Mucosa of stomach (tissue), 1 donor: ENCODE measurements around the gene CKAP2L.

ENCODE experiments used
- H3K27me3 ChIP-seq: one replicate; pipeline ENCODE4 v1.7.0; 2013; ENCODE audit warnings: mild to moderate bottlenecking, low read length; ENCODE audit not compliant: control insufficient read depth, insufficient read depth
- H3K36me3 ChIP-seq: one replicate; pipeline ENCODE4 v1.7.0; 2013; ENCODE audit warnings: low read length; ENCODE audit not compliant: control insufficient read depth, insufficient read depth
- H3K4me1 ChIP-seq: one replicate; pipeline ENCODE4 v1.7.0; 2013; ENCODE audit warnings: mild to moderate bottlenecking, low read length; ENCODE audit not compliant: control insufficient read depth, insufficient read depth
- H3K4me3 ChIP-seq: one replicate; pipeline ENCODE4 v1.7.0; 2013; ENCODE audit warnings: low read length
- H3K9ac ChIP-seq: one replicate; pipeline ENCODE4 v1.7.0; 2013; ENCODE audit warnings: mild to moderate bottlenecking, low read length, moderate library complexity
- H3K9me3 ChIP-seq: one replicate; pipeline ENCODE4 v1.7.0; 2013; ENCODE audit warnings: mild to moderate bottlenecking, low read length, moderate library complexity; ENCODE audit not compliant: control insufficient read depth
- donor health status: Pancreatic carcinoma.

The CKAP2L gene

DNA sequence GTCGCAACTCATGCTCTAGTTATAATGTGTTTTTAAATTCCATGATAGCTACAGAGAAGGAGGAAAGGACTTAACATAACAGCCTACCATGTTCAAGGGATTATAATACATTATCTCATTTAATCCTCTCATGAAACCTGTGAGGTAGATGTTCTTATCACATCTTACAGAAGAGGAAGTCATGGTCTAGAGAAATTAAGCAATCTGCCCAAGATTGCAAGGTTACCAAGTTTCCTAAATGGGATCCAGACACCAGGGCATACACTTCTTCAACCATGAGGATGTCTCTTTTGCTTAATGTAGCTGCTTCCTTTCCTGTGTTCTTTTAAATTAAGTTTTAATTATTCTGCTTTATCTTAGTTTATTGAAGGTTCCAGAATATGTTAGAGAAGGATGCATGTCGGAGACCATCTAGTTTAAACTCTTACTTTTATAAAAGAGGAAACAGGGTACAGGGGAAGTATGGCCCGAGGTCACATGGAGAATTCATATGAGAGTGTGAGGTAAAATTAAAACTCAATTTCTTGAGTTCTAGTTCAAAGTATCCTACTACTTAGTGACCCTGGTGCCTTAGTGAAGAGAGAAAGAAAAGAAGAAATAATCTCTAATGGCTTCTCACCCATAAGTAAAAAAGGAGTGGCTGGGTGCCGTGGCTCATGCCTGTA is 23.5 kb upstream of the CKAP2L start:
- Histone ChIP-seq H3K4me1 (no peaks in the 10 kb centered on the region), H3K4me3 (no peak overlapping the region), H3K36me3 (no peaks in the 10 kb centered on the region), H3K9ac (no peak overlapping the region), H3K27me3 (no peaks in the 10 kb centered on the region), H3K9me3 (no peaks in the 10 kb centered on the region)

DNA sequence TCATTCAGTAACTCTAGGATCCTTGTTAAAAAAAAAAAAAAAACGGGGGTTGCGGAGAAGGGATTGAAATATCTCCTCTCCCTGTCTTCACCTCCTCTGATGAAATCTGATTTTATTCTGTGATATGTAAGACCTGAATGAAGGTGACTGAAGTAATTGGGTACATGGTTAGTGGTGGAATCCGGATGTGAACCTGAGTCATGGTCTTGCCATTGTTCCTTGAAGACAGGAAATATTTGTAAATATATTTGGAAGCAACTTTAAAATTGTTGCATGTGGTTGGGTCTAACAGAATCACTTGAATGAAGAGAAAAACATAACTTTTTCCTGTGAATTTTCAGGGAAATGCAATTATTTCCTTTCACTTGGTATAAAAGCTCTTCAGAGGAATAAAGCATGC is 22.9 kb upstream of the CKAP2L start:
- no peak overlapping the region for H3K4me3 ChIP-seq
- no peaks in the 10 kb centered on the region for H3K36me3 ChIP-seq
- no peaks in the 10 kb centered on the region for H3K4me1 ChIP-seq
- H3K9me3 ChIP-seq = no peaks in the 10 kb centered on the region
- H3K9ac ChIP-seq = no peak overlapping the region
- no peaks in the 10 kb centered on the region for H3K27me3 ChIP-seq

- Histone ChIP-seq H3K9me3 (no peaks in the 10 kb centered on the region), H3K36me3 (no peaks in the 10 kb centered on the region), H3K27me3 (no peaks in the 10 kb centered on the region), H3K4me1 (no peaks in the 10 kb centered on the region), H3K9ac (no peak within 1 kb of the TSS), H3K4me3 (no peak within 1 kb of the TSS)
These were observed 20.1 kb upstream of the CKAP2L start, which contains the start of gene IL1A for GRCh38 chr2:112784199-112785189. Gene IL1A (minus strand): TSS chr2:112784493. CDS start chr2:112783770, 723 bp downstream.

DNA sequence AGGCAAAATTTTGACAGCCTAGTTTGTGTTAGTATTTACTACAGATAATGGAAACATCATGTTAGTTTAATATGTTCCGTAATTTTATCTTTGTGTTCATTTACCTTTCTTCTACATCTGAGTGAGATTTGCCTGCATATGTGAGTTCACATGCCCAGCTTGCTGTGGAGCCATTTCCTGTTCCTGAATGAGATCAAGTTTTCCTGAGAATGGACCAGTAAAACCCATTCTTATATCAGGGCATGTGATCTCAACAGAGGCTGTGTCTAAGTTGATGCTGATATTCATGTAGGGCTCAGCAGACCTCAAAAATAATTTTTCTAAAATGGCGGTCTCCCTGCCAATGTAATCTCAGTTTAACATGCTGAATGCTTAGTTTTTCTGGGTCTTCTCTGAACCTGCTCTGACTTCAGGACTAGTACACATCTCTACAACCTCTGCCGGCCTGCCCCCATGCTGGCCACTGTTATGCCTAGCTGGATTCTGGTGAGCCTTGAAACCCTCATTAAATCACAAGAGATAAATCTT is 18.8 kb upstream of the CKAP2L start:
- no peak overlapping the region for H3K9ac ChIP-seq
- no peaks in the 10 kb centered on the region for H3K4me1 ChIP-seq
- H3K36me3 ChIP-seq = no peaks in the 10 kb centered on the region
- H3K4me3 ChIP-seq = no peak overlapping the region
- H3K27me3 ChIP-seq = no peaks in the 10 kb centered on the region
- no peaks in the 10 kb centered on the region for H3K9me3 ChIP-seq

GRCh38 chr2:112782234-112782799 is 17.9 kb upstream of the CKAP2L start:
- Histone ChIP-seq H3K36me3 (no peaks in the 10 kb centered on the region), H3K9me3 (no peaks in the 10 kb centered on the region), H3K9ac (no peak overlapping the region), H3K4me3 (no peak overlapping the region), H3K27me3 (no peaks in the 10 kb centered on the region), H3K4me1 (no peaks in the 10 kb centered on the region)

GRCh38 chr2:112779598-112779997 is 15.2 kb upstream of the CKAP2L start:
- Histone ChIP-seq H3K9ac (no peak overlapping the region), H3K4me1 (no peaks in the 10 kb centered on the region), H3K9me3 (no peaks in the 10 kb centered on the region), H3K36me3 (no peaks in the 10 kb centered on the region), H3K27me3 (no peaks in the 10 kb centered on the region), H3K4me3 (no peak overlapping the region)

DNA sequence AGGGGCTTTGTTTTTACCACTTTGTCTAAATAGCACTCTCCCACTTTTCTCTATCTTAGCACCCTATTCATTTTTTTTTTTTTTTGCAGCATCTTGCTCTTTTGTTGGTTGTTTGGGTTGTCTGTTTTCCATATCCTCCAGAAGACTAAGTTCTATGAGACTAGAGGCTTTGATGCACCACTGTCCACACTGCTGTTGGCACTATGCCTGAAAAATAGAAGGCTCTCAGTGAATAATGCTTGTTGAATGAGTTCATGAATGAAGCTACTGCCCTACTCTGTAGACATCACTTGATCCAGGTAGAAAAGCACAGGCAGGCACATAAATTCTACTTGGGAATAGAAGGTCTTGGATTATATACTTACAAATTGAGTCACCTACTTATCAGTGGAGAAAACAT is 12.6 kb upstream of the CKAP2L start:
- Histone ChIP-seq H3K4me1 (no peaks in the 10 kb centered on the region), H3K36me3 (no peaks in the 10 kb centered on the region)

DNA sequence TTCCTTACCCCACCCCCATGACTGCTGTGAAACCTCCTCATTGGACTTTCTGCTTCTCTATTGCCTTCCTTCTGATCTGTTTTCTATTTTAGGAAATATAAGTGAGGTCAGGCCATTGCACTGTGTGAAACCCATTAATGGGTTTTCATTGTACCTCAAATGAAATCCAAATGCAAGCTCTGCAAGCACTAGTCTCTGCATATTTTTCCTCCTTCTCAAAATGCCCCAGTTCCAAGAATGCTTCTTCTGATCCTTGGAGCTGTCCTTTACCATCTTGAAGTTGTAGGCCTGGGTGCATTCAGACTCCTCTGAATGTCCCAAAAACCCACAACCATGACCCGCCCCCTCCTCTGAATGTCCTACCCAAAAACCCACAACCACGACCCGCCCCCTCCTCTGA is 11.7 kb upstream of the CKAP2L start:
- no peaks in the 10 kb centered on the region for H3K36me3 ChIP-seq
- H3K9ac ChIP-seq = no peak overlapping the region

More for the DNA sequence above, 12.6 kb upstream of the CKAP2L start:
- Histone ChIP-seq H3K27me3 (no peaks in the 10 kb centered on the region), H3K4me3 (no peak overlapping the region), H3K9me3 (no peaks in the 10 kb centered on the region), H3K9ac (no peak overlapping the region)

DNA sequence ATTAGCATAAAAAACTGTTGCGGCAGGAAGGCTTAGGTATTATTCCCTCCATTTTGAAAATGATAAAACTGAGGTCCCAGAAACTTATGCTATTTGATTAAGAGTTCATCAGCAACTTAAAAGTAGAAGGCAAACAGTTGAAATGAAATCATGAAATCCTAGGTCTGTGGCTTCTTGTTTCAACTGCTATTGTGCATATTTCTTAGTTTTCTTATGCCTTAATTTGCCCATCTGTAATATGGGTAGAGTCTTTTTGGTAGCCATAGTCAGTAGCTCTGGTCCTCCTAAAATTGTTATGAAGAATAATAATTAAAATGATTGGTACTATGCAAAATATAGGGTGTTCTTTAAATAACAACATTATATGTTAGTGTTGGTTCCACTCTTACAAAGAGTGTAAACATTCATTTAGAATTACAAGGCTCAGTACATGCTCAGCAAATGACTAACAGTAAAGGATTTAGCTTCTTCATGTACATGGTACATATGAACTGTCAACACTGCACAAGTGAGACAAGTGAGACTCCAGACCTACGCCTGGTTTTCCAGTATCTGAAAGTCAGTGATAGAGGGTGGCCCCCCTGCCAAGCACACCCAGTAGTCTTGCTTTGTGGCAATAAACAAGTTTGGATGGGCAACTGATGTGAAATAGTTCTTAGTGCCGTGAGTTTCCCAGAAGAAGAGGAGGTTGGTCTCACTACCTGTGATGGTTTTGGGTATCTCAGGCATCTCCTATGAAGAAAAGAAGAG is 10.3 kb upstream of the CKAP2L start:
- Histone ChIP-seq H3K4me3 (no peak overlapping the region), H3K9me3 (no peaks in the 10 kb centered on the region), H3K27me3 (no peaks in the 10 kb centered on the region), H3K36me3 (no peaks in the 10 kb centered on the region), H3K9ac (no peak overlapping the region), H3K4me1 (no peaks in the 10 kb centered on the region)

More for the DNA sequence above, 11.7 kb upstream of the CKAP2L start:
- Histone ChIP-seq H3K27me3 (no peaks in the 10 kb centered on the region), H3K4me3 (no peak overlapping the region), H3K4me1 (no peaks in the 10 kb centered on the region), H3K9me3 (no peaks in the 10 kb centered on the region)

- H3K4me1 ChIP-seq = no peaks in the 10 kb centered on the region
- H3K27me3 ChIP-seq = no peaks in the 10 kb centered on the region
- no peaks in the 10 kb centered on the region for H3K36me3 ChIP-seq
- H3K9me3 ChIP-seq = no peaks in the 10 kb centered on the region
- no peak overlapping the region for H3K4me3 ChIP-seq
- no peak overlapping the region for H3K9ac ChIP-seq
These were observed 9.1 kb upstream of the CKAP2L start for GRCh38 chr2:112773556-112773955.

GRCh38 chr2:112772911-112773475 is 8.6 kb upstream of the CKAP2L start:
- Histone ChIP-seq H3K27me3 (no peaks in the 10 kb centered on the region), H3K9ac (no peak overlapping the region)

More at GRCh38 chr2:112772911-112773475, 8.6 kb upstream of the CKAP2L start:
- Histone ChIP-seq H3K4me1 (no peaks in the 10 kb centered on the region), H3K36me3 (no peaks in the 10 kb centered on the region), H3K4me3 (no peak overlapping the region), H3K9me3 (no peaks in the 10 kb centered on the region)
